ENCODE results near the gene SHROOM1.

The SHROOM1 gene

DNA sequence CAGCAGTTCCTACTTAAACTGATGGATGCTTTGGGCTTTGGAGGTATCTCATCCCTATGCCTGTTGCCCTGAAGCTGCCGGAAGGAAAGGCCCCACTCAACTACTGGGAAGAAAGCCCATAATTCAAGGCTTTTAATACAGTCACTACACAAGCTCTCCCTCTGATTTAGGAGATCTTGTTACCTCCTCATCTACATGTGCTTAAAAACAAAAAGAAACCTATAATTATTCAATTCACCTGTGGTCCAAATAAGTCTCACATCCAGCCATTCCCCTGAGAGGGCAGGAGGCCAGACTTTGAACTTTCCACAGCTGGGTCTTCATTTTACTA lies 42.3 kb upstream of the SHROOM1 start:
- Histone ChIP-seq H3K27me3 (ENCODE audit: insufficient read depth, low read length, poor library complexity, severe bottlenecking) (no peaks in the 10 kb centered on the region), H4K20me1 (ENCODE audit: insufficient read depth, low read length, poor library complexity, severe bottlenecking) (no peaks in the 10 kb centered on the region), H3K9me2 (replicated peaks; ENCODE audit: low read depth, low read length) (no peaks in the 10 kb centered on the region), H3K9me3 (ENCODE audit: insufficient read depth, low read depth, low read length) (no peaks in the 10 kb centered on the region), H3K79me2 (ENCODE audit: insufficient read depth, low read length) (peaks cover 4% of the 10 kb centered on the region), H3K36me3 (ENCODE audit: insufficient read depth, low read length) (peaks cover 7% of the 10 kb centered on the region; the same call in 1 of the 2 replicates), H3F3A (ENCODE audit: low read depth) (no peaks in the 10 kb centered on the region), H3K4me3 (ENCODE audit: low read length, poor library complexity, severe bottlenecking) (no peak overlapping the region), H3K4me2 (ENCODE audit: low read depth, low read length, poor library complexity, severe bottlenecking) (no peak overlapping the region), H3K4me1 (ENCODE audit: insufficient read depth, low read length, poor library complexity, severe bottlenecking) (no peaks in the 10 kb centered on the region), H2AFZ (ENCODE audit: low read length) (no peak overlapping the region), H3K9ac (ENCODE audit: low read depth, low read length, poor library complexity, severe bottlenecking) (no peak overlapping the region)
- TF ChIP-seq, protein P1, sequence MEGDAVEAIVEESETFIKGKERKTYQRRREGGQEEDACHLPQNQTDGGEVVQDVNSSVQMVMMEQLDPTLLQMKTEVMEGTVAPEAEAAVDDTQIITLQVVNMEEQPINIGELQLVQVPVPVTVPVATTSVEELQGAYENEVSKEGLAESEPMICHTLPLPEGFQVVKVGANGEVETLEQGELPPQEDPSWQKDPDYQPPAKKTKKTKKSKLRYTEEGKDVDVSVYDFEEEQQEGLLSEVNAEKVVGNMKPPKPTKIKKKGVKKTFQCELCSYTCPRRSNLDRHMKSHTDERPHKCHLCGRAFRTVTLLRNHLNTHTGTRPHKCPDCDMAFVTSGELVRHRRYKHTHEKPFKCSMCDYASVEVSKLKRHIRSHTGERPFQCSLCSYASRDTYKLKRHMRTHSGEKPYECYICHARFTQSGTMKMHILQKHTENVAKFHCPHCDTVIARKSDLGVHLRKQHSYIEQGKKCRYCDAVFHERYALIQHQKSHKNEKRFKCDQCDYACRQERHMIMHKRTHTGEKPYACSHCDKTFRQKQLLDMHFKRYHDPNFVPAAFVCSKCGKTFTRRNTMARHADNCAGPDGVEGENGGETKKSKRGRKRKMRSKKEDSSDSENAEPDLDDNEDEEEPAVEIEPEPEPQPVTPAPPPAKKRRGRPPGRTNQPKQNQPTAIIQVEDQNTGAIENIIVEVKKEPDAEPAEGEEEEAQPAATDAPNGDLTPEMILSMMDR (conservative IDR thresholded peaks at IDR 0.05; ENCODE audit: low read length): no peak
- TF ChIP-seq EZH2phosphoT487 (IDR thresholded peaks at IDR 0.05; ENCODE audit: borderline replicate concordance): no peak

DNA sequence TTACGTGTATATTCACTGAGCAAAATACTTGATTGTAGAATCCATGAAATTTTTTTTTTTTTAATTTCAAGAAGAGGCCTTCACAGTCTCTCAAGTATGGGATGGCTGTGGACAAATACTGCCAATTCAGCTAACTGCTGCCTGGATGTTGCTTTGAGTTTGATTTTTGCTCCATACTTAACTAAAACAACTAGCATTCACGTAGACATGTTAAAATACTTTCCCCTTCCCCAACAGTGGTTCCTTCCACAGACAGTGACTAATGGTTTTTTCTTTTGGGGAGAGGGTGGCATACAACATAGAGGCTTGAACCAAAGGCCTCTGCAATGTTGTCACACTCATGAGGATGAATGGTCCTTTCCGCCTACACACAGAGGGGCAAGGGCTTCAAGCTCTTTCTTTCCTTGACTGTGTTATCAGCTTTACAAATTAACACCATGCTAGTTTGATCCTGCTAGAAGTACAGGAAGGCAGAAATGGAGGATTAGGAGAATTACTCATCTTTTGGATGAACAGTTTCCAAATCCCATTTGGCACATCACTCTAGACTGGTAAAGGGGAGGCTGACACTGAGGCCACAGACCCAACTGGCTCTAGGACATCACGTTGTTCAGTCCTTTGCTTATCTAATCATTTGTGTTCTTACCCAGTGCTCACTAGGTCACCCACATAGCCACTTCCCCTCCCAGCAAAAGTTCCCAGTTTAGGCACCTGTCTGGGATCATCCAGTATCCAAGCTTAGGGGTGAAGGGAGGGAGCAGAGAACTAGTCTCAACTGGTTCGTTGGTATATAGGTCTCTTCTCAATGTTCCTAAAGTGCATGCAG lies 41.2 kb upstream of the SHROOM1 start:
- Histone ChIP-seq H3K79me2 (ENCODE audit: insufficient read depth, low read length) (peaks cover 15% of the 10 kb centered on the region), H3K9me3 (ENCODE audit: insufficient read depth, low read depth, low read length) (no peaks in the 10 kb centered on the region), H3F3A (ENCODE audit: low read depth) (no peaks in the 10 kb centered on the region), H3K4me2 (ENCODE audit: low read depth, low read length, poor library complexity, severe bottlenecking) (no peak overlapping the region), H3K9ac (ENCODE audit: low read depth, low read length, poor library complexity, severe bottlenecking) (no peak overlapping the region), H2AFZ (ENCODE audit: low read length) (no peak overlapping the region), H3K9me2 (replicated peaks; ENCODE audit: low read depth, low read length) (no peaks in the 10 kb centered on the region), H3K36me3 (ENCODE audit: insufficient read depth, low read length) (peaks cover 7% of the 10 kb centered on the region; the same call in 1 of the 2 replicates), H4K20me1 (ENCODE audit: insufficient read depth, low read length, poor library complexity, severe bottlenecking) (peaks cover 10% of the 10 kb centered on the region), H3K27me3 (ENCODE audit: insufficient read depth, low read length, poor library complexity, severe bottlenecking) (no peaks in the 10 kb centered on the region), H3K4me1 (ENCODE audit: insufficient read depth, low read length, poor library complexity, severe bottlenecking) (peaks cover 5% of the 10 kb centered on the region), H3K4me3 (ENCODE audit: low read length, poor library complexity, severe bottlenecking) (no peak overlapping the region)
- TF ChIP-seq EZH2phosphoT487 (IDR thresholded peaks at IDR 0.05; ENCODE audit: borderline replicate concordance): no peak
- TF ChIP-seq, protein P1 (conservative IDR thresholded peaks at IDR 0.05; ENCODE audit: low read length): no peak

DNA sequence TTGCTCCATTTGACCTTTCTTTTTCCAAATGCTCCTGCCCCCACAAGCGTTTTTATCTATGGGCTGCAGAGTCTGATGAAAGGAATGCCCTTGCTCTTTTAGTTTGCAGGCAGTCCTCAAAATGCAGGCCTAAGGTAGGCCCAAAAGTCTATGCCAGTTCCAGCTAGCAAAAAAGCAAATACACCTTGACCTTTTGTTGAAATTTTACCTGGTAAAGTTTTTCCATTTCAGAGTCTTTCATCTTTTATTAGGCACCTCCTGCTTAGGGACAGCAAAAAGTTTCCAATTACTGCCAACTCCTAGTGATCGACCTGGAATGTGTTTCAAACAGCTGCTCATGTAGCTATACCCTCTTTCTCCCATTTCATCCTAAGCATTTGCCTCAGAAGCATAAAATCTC lies 40.4 kb upstream of the SHROOM1 start:
- Histone ChIP-seq H3K9me2 (replicated peaks; ENCODE audit: low read depth, low read length) (no peaks in the 10 kb centered on the region), H3K36me3 (ENCODE audit: insufficient read depth, low read length) (peaks cover 7% of the 10 kb centered on the region; the same call in 1 of the 2 replicates), H3K9me3 (ENCODE audit: insufficient read depth, low read depth, low read length) (no peaks in the 10 kb centered on the region), H3K79me2 (ENCODE audit: insufficient read depth, low read length) (peaks cover 20% of the 10 kb centered on the region), H2AFZ (ENCODE audit: low read length) (no peak overlapping the region), H3K27me3 (ENCODE audit: insufficient read depth, low read length, poor library complexity, severe bottlenecking) (no peaks in the 10 kb centered on the region), H3F3A (ENCODE audit: low read depth) (no peaks in the 10 kb centered on the region), H4K20me1 (ENCODE audit: insufficient read depth, low read length, poor library complexity, severe bottlenecking) (peaks cover 11% of the 10 kb centered on the region), H3K4me2 (ENCODE audit: low read depth, low read length, poor library complexity, severe bottlenecking) (no peak overlapping the region), H3K9ac (ENCODE audit: low read depth, low read length, poor library complexity, severe bottlenecking) (no peak overlapping the region), H3K4me3 (ENCODE audit: low read length, poor library complexity, severe bottlenecking) (no peak overlapping the region), H3K4me1 (ENCODE audit: insufficient read depth, low read length, poor library complexity, severe bottlenecking) (peaks cover 5% of the 10 kb centered on the region)
- TF ChIP-seq, protein P1 (conservative IDR thresholded peaks at IDR 0.05; ENCODE audit: low read length): no peak
- no peak for TF ChIP-seq EZH2phosphoT487 (IDR thresholded peaks at IDR 0.05; ENCODE audit: borderline replicate concordance)

All from Loucy (cell line).